Umbilical cord (tissue), 2 donors: ENCODE results near the gene MAN1A1. TPM values are rescaled to one million over a fixed set of nuclear protein-coding genes. Genes with fewer than 3 reads are reported as not detected.

Experiments used
- DNase-seq: peaks from one replicate; pipeline ENCODE4 v3.0.0-alpha.2; 2015; ENCODE audit warnings: low spot score
- total RNA-seq: library from RNA; depleted of rRNA; stranded (reverse); fragments of >200 nt; gene quantifications from one replicate; pipeline ENCODE4 v1.2.3, GENCODE V29; 2014; ENCODE audit warnings: low replicate concordance; ENCODE audit not compliant: insufficient read depth

Gene MAN1A1
- total RNA-seq, 1 donor from 2014 or later: 258 TPM

DNA sequence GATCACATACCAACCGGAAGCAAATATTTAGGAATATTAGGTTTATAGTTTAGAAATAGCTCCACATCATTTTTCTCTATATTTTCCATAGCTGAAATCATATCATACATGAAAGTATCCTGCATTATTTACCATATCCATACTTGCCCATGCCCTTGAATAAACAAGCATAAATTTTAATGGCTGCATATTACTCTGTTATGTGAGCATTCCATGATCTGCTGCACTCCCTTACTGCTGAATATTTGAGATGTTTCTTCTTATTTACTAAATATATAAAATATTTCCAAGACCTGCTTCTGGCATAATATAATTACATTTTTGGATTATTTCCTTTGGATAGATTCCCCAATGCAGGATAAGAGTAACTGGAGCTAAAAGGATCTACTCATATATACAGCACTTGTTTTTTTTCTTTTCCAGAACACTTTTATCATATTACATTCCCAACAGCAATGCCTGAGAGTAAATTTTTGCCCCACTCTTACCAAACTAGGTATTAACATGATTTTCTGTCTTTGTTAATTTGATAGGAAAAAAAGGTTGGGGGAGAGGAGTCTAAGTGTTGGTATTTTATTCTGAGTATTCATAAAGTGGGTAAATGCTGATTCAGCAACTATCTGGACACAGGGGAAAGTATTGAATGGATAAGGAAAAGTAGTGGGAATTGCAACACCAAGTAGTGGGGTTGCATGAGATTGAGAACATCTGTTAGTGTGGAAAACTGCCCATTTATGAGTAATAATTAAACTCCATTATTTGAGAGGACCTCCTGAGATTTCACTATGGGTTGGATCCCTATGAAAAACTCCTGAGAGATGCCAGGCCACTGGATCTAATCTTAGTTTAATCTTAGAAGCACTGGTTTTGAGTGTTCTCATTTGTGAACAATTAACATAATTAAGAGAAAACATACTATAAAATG lies 76.0 kb downstream of the MAN1A1 start:
- DNase-seq: peak; percentile 29

DNA sequence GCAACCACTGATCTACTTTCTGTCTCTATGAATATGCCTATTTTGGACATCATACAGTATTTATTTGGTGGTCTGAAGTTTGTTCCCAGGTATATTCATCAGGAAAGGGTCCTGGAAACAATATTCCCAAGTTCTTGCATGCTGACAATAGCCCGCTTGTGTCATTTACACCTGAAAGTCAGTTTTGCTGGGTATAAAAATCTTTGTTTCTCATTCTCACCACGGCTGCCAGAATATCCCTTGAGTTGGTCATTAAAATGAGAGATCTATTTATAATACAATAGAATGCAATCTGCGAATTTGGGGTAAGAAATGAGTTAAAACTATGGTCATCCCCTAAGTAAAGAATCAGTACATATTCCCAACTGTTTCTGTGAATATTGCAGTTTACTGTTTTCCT lies 79.0 kb downstream of the MAN1A1 start:
- DNase-seq: no peak

DNA sequence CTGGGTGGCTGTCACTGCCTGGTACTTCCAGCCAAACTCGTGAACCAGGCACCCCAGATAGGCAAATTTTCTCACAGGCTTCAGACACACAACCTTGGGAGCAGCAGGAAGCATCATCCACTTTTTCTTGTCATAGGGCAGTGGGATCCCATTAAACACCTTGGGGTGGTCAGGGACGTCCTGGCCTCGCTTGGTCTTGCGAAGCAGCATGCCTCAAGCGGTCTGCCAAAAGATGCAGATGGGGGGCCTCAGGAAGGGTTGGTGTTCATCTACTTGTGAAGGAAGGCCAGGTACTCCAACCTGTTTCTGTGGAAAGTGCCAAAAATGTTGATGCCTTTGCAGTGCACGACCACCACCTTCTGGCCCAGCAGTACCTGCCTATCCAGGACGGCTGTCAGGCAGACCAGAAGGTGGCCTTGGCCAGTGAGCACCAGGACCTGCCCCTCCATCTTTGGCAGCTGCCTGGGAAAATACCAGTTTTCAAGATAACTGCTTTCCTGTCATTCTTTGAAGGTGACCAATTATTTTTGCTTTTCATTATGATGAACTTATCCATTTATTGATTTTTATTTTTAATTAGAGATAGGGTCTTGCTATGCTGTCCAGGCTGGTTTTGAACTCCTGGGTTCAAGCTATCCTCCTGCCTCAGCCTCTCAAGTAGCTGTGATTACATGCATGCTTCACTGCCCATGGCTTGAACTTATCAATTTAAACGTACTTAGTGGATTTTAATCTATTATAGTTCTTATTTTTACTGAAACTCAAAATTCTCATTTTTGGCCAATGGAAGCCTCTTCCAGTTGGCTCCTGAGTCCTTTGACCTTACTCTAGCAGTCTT lies 80.1 kb downstream of the MAN1A1 start:
- no peak for DNase-seq

- DNase-seq: no peak
Observed at GRCh38 chr6:119267126-119267905, 82.2 kb downstream of the MAN1A1 start.

GRCh38 chr6:119264854-119265397 lies 84.6 kb downstream of the MAN1A1 start:
- no peak for DNase-seq

- DNase-seq: no peak
Observed at GRCh38 chr6:119262612-119263011, 86.9 kb downstream of the MAN1A1 start.

- DNase-seq: no peak
Observed at GRCh38 chr6:119261944-119262284, 87.6 kb downstream of the MAN1A1 start.

- no peak for DNase-seq
Observed at GRCh38 chr6:119259027-119259426, 90.5 kb downstream of the MAN1A1 start.

- DNase-seq: no peak
Observed at GRCh38 chr6:119257726-119258125, 91.8 kb downstream of the MAN1A1 start.

- no peak for DNase-seq
Observed at GRCh38 chr6:119256978-119257462, 92.5 kb downstream of the MAN1A1 start.

GRCh38 chr6:119256392-119256791 lies 93.2 kb downstream of the MAN1A1 start:
- no peak for DNase-seq

DNA sequence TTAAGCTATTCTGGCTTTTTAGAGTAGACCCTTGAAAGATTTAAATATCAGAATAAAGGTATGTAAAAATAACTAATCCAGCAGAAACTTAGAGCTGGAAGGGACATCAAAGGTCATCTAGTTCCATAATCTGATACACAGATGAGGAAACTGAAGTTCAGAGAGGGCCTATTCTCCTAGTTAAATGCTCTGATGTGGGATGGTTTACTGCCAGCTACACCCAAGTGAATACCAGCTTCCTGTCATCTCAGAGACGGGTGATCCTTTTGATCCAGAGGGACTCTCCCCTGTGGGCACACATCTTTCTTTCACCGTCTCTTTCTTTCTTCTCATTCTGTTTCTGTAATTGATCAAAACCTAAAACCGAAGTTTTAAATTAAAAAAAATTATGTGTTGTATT lies 94.1 kb downstream of the MAN1A1 start:
- no peak for DNase-seq

DNA sequence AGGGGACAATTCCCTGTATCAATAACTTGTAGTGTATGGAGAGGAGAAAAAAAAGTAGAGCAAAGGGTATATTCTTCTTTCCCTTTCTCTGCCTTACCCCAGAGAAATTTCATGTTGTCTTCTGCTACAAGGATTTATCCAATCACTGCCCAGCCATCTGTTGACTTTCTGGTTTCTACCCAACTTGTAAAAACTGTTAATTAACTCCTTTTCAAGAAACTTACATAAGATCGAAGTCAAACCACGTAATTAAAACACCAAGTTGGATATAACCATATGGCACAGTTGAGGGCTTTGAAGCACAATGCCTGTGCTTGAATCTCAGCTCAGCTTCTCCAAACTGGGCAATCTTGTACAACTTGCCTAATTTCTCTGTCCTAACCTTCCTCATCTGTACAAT lies 99.5 kb downstream of the MAN1A1 start:
- DNase-seq: no peak

GRCh38 chr6:119249319-119249718 lies 100.2 kb downstream of the MAN1A1 start:
- no peak for DNase-seq

DNA sequence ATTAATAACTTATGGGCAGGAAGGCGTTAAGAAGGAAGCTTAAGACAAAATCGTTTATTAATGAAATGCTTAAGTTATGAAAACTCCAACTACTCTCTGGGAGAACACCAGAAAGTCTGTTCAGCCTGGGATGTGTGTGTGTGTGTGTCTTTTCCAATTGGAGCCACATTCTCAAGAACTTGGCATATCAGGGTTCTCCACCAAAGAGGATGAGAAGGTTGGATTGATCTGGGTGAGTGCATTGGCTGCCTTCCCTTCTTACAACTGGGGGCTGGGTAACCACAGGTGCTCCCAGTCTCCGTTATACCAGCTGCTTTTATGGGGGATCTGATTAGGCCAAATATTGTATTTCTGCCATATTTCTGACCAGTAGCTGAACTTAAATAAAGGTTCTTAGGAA lies 102.1 kb downstream of the MAN1A1 start:
- DNase-seq: no peak

DNA sequence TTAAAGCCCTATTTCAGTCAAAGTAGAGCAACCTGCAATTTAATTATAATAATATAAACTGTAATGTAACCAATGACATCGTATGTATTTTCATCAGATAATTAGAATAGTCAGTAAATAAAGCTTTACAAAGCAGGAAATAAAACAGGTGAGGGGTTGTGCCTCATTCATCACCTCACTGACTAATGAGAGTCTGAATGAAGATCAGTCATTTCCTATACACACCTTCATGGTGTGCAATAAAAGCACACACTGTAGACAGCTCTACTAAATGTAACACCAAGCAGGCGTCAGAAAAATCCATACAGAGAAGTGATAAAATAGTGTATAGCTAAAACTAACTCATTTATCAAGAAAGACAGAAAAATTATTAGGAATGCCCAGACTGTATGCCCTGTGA lies 105.9 kb downstream of the MAN1A1 start:
- no peak for DNase-seq

- no peak for DNase-seq
Observed at GRCh38 chr6:119243037-119243436, 106.5 kb downstream of the MAN1A1 start.

DNA sequence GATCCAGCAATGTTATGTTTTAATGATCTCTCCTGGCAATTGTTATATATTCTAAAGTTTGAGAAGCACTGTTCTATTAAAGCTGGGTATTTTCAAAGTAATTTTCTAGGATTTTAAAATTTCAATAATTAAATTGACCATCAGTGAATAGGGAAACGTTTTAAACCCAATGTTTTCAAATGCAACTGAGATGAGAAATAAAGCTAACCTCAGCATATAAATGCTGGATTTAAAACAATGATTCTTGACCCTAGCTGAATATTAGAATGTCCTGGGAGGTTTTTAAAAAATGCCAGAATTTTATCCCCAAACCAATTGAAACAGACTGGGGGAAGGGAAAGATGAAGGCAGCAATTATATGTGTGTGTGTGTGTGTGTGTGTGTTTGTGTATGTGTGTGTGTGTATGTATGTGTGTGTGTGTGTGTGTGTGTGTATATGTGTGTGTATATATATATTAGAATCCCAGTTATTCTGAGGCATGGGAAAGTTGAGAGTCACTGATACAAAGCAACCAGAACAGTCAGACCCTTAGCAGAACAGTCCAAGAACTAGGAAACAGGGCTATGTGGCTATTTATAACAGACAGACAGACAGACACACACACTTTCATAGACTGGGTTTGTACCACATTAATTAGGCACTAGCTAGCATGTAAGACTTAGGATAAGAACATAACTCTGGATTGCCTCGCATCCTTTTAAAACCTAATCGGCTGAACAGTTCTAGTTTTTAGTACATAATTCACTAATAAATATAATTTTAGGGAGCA lies 107.8 kb downstream of the MAN1A1 start:
- DNase-seq: no peak

- DNase-seq: no peak
Observed at GRCh38 chr6:119241111-119241465, 108.5 kb downstream of the MAN1A1 start.

DNA sequence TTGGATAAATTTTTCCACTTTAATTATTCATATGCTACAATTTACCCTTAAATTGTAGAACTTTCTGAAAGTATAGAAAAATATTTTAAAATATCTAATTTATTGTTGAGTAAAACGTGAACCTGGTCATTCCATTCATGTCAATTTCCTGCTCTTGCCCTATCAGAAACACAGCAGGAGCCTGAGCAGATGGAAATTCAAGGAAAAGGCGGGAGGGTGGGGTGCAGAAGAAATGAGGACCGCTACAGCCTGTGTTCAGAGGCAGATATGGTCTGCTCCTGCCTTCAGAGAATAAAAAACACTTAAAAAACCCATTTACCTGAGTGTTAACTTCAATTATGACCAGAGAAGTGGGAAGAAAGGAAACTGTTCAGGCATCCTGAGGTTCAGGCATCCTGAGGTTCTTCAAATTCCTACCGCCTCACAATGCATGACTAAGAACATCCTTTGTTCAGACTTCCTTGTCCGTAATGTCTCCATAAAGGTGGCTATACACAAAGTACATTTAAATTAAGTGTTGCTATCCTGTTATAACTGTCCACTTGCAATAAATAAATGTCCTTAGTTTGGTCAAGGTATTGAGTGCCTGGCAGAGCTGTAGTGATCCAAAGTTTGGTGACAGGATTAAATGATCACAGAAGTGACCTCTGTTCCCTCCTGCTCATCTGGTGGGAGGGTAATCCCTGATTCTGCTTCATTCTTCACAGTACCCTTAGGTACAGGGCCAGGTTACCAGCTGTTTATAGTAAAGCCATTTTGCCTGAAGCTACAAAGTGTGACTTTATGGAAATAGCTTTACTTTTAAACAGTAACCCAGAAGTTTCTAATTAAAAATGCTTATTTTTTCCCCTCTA lies 109.1 kb downstream of the MAN1A1 start:
- DNase-seq: no peak
